ENCODE data around the gene MN1.

- TF ChIP-seq CTCF (IDR thresholded peaks at IDR 0.05) (no peak), POLR2A (IDR thresholded peaks at IDR 0.05) (no peak)
Measured at GRCh38 chr22:27754247-27754887, 47.2 kb downstream of the MN1 start.
